Omental fat pad (tissue), 4 donors: Measurements from ENCODE around the gene MMP2. TPM values are rescaled to one million over a fixed set of nuclear protein-coding genes. Genes with fewer than 3 reads are reported as not detected.

Experiments
- ATAC-seq: fragments of 150-250 bp; one replicate; pipeline ENCODE4 v1.9.1; 2016; ENCODE audit warnings: mild to moderate bottlenecking, moderate library complexity; ENCODE audit not compliant: low FRiP score
- DNase-seq: peaks from one replicate; pipeline ENCODE4 v3.0.0-alpha.2; 2019; ENCODE audit warnings: low spot score
- total RNA-seq, 4 donors: library from RNA; depleted of rRNA; stranded (reverse); fragments of >200 nt; gene quantifications; one replicate each; pipeline ENCODE4 v1.1.0, GENCODE V29; 2016
- TF ChIP-seq, protein P1 (sequence below), 3 donors: fragments of 450-650 bp; IDR thresholded peaks; one replicate each; pipeline ENCODE4 v1.5.1; 2016 to 2017; ENCODE audit warnings: antibody characterized with exemption in 3 of 3, mild to moderate bottlenecking in 3 of 3, moderate library complexity in 2 of 3

Gene MMP2
- total RNA-seq, 4 donors from 2014 or later: 217 to 549 (median 381) TPM

DNA sequence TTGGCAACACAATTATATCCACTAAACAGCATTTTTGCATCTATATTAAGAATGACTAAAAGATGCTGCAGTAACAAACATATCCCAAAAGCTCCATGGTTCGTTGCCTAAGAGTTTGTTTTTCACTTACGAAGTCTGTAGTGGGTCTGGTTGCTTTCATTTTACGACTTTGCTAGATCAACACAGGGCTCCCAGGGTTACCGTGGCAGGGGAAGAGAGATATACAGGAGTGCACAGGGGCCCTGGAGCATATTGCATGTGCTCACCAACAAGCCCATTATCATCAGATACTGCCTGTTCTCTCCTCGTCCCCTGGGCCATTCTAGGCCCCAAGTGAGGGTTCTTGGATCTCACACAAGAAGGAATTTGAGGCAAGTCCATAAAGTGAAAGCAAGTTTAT lies 3.1 kb upstream of the MMP2 start:
- ATAC-seq (no peak), DNase-seq (no peak)

DNA sequence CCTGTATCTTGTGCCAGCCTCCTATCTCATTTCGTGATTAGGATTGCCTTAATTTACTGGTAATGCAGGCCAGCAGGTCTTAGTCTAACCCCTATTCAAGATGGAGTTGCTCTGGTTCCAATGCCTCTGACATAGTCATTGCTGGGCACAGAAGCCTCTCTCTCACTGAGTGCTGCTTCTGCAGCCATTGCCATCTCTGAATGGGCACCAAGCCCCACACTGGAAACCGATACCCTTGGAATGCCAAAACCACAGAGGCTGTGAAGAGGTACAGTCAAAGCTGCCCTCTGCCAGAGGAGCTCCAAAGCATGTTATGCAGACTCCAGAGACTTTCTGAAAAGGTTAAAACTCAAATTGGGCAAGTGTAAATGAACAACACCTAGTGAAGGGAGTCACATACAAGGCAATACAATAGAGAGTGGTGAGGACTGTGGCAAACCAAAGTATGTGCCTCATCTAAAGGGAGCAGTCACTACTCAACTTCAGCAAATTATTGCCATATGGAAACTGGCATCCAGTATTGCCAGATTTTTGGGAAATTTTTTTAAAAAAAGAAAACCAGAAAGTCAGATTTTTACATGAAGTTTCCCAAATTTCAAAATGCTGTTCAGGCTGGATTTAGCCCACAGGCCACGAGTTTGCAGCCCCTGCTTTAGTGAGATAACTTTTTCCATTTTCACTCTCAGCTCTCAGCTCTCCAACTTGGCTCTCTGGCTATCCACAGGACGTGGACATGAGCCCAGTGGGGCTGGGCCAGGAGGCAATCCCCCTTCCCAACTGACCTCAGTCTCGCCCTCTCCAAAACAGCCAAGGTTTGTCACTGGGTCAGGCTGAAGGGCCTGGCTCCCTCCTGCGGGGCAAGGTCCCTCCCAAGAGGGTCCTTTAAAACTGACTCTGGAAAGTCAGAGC lies 2.1 kb upstream of the MMP2 start:
- DNase-seq (no peak), ATAC-seq (no peak)
- TF ChIP-seq, protein P1, sequence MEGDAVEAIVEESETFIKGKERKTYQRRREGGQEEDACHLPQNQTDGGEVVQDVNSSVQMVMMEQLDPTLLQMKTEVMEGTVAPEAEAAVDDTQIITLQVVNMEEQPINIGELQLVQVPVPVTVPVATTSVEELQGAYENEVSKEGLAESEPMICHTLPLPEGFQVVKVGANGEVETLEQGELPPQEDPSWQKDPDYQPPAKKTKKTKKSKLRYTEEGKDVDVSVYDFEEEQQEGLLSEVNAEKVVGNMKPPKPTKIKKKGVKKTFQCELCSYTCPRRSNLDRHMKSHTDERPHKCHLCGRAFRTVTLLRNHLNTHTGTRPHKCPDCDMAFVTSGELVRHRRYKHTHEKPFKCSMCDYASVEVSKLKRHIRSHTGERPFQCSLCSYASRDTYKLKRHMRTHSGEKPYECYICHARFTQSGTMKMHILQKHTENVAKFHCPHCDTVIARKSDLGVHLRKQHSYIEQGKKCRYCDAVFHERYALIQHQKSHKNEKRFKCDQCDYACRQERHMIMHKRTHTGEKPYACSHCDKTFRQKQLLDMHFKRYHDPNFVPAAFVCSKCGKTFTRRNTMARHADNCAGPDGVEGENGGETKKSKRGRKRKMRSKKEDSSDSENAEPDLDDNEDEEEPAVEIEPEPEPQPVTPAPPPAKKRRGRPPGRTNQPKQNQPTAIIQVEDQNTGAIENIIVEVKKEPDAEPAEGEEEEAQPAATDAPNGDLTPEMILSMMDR (IDR thresholded peaks at IDR 0.05): no peak

More for the DNA sequence above, 3.1 kb upstream of the MMP2 start:
- TF ChIP-seq, protein P1 (IDR thresholded peaks at IDR 0.05): no peak

DNA sequence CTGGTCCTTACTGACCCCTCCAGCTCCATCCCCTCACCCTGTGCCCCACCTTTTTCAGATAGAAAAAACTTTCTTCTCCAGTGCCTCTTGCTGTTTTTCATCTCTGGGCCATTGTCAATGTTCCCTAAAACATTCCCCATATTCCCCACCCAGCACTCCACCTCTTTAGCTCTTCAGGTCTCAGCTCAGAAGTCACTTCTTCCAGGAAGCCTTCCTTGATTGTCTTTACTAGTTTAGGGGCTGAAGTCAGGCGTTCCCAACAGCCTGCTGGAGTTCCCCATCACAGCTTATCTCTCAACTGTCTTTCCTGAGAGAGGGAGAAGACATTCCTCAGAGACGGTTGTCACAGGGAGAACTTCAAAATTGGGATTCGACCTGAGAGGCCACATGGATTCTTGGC lies 1.3 kb upstream of the MMP2 start:
- DNase-seq (no peak), ATAC-seq (no peak)
- TF ChIP-seq, protein P1 (IDR thresholded peaks at IDR 0.05): no peak

DNA sequence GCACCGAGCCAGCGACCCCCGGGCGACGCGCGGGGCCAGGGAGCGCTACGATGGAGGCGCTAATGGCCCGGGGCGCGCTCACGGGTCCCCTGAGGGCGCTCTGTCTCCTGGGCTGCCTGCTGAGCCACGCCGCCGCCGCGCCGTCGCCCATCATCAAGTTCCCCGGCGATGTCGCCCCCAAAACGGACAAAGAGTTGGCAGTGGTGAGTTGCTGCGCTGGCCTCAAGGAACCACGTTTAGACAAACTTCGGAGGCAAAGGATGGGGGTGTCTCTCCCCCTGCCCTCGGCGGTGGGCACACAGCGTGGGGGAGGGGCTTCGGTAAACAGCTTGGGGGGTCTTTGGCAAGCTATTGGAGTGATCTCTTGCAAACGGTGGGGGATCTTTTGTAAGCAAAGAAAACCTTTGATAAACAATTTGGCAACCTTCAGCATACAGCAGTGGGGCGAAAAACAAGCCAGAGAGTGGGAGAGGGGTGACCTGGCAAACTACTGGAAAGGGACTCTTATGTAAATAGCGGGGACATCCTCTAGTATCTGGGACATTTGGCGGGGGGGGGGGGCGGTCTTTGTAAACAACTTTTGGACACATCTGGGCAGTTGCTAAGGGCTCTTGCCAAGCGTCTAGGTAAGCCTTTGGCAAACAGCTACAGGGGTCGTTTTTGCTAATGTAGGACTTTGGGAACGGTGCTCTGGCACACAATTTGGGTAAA lies 587 bp downstream of the MMP2 start:
- ATAC-seq (no peak), DNase-seq (no peak)
- TF ChIP-seq, protein P1 (IDR thresholded peaks at IDR 0.05): no peak

DNA sequence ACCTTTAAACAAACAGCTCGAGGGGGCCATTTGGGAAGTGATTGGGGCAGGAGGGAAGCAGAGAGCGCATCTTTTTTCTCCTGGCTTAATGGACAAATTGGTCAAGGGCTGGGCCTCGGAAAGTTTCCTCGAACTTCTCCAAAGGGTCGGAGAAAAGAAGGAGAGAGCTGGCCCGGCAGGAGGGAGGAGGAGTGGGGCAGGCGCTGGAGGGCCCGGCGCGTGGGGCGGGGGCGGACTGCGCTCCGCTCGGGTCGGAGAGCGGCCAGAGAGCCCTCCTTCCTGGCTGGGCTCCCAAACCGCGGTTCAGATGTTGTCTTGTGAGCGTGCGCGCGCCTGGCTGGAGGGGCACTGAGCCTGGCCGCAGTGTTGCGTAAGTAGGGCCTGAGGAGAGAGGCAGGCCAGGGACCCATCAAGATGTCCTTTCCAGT lies 1.2 kb downstream of the MMP2 start:
- peak; percentile 53 for DNase-seq
- TF ChIP-seq, protein P1 (IDR thresholded peaks at IDR 0.05): no peak
- ATAC-seq: peak; percentile 69

DNA sequence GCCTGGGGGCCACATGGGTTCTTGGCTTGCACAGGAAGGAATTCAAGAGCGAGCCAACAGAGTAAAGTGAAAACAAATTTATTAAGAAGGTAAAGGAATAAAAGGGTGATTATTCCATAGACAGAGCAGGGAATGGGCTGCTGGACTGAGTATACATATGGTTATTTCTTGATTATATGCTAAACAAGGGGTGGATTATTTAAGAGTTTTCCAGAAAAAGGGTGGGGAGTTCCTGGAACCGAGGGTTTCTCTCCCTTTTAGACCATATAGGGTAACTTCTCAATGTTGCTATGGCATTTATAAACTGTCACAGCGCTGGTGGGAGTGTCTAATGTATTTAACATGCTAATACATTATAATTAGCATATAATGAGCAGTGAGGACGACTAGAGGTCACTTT lies 2.0 kb downstream of the MMP2 start:
- DNase-seq (no peak), ATAC-seq (no peak)
- TF ChIP-seq, protein P1 (IDR thresholded peaks at IDR 0.05): no peak
